Epithelial cell of proximal tubule (primary cell): ENCODE data around the gene NAGPA. TPM values are rescaled to one million over a fixed set of nuclear protein-coding genes. Genes with fewer than 3 reads are reported as not detected.

Experiments used
- DNase-seq: peaks from one replicate; pipeline ENCODE4 v3.0.0-alpha.2; 2011; ENCODE audit warnings: low read depth
- H3K4me3 ChIP-seq: 2 replicates; pipeline ENCODE4 v1.5.1; 2011; ENCODE audit warnings: low read depth, mild to moderate bottlenecking, low read length
- CTCF ChIP-seq: conservative IDR thresholded peaks from 2 replicates; pipeline ENCODE4 v1.5.1; 2012; ENCODE audit warnings: low read depth, mild to moderate bottlenecking, low read length
- total RNA-seq: library from RNA; depleted of rRNA; stranded (reverse); fragments of >200 nt; gene quantifications from 2 replicates; pipeline ENCODE4 v1.2.3, GENCODE V29; 2015

The NAGPA gene
- total RNA-seq, 1 donor from 2014 or later: 15.8 TPM

GRCh38 chr16:5003828-5004227 lies 29.9 kb downstream of the NAGPA start:
- no peak for DNase-seq
- no peak for TF ChIP-seq CTCF
- no peak overlapping the region for H3K4me3 ChIP-seq

GRCh38 chr16:5003211-5003610 lies 30.5 kb downstream of the NAGPA start:
- no peak for DNase-seq
- TF ChIP-seq CTCF: no peak

GRCh38 chr16:5002699-5003143 lies 31.0 kb downstream of the NAGPA start:
- H3K4me3 ChIP-seq: no peak overlapping the region
- no peak for TF ChIP-seq CTCF
- DNase-seq: no peak

More at GRCh38 chr16:5003211-5003610, 30.5 kb downstream of the NAGPA start:
- H3K4me3 ChIP-seq: no peak overlapping the region

- DNase-seq: no peak
- H3K4me3 ChIP-seq: no peak overlapping the region
- TF ChIP-seq CTCF: no peak
Observed at GRCh38 chr16:5001986-5002385, 31.7 kb downstream of the NAGPA start.

GRCh38 chr16:5001571-5001970 lies 32.2 kb downstream of the NAGPA start:
- H3K4me3 ChIP-seq: no peak overlapping the region
- DNase-seq: no peak

GRCh38 chr16:5000573-5001001 lies 33.1 kb downstream of the NAGPA start:
- no peak overlapping the region for H3K4me3 ChIP-seq
- no peak for DNase-seq
- no peak for TF ChIP-seq CTCF

More at GRCh38 chr16:5001571-5001970, 32.2 kb downstream of the NAGPA start:
- TF ChIP-seq CTCF: no peak

GRCh38 chr16:4994719-4995434 lies 38.9 kb downstream of the NAGPA start:
- no peak overlapping the region for H3K4me3 ChIP-seq
- no peak for DNase-seq
- no peak for TF ChIP-seq CTCF
